ENCODE measurements around the gene MAVS.

Gene MAVS

GRCh38 chr20:3911956-3912355 lies 65.3 kb downstream of the MAVS start:
- H3K36me3 ChIP-seq (ENCODE audit: insufficient read depth, low read length) = peaks cover 38% of the 10 kb centered on the region

GRCh38 chr20:3914446-3914845 lies 67.8 kb downstream of the MAVS start:
- H3K9me3 ChIP-seq (ENCODE audit: control insufficient read depth, insufficient read depth, low read length) = no peaks in the 10 kb centered on the region
- H3K9ac ChIP-seq (ENCODE audit: low read depth, low read length) = no peak overlapping the region
- H3K36me3 ChIP-seq (ENCODE audit: insufficient read depth, low read length) = peaks cover 46% of the 10 kb centered on the region
- no peaks in the 10 kb centered on the region for H3K4me1 ChIP-seq (ENCODE audit: insufficient read depth, low read length)

More at GRCh38 chr20:3911956-3912355, 65.3 kb downstream of the MAVS start:
- Histone ChIP-seq H3K9me3 (ENCODE audit: control insufficient read depth, insufficient read depth, low read length) (no peaks in the 10 kb centered on the region), H3K4me1 (ENCODE audit: insufficient read depth, low read length) (no peaks in the 10 kb centered on the region), H3K9ac (ENCODE audit: low read depth, low read length) (no peak overlapping the region)

DNA sequence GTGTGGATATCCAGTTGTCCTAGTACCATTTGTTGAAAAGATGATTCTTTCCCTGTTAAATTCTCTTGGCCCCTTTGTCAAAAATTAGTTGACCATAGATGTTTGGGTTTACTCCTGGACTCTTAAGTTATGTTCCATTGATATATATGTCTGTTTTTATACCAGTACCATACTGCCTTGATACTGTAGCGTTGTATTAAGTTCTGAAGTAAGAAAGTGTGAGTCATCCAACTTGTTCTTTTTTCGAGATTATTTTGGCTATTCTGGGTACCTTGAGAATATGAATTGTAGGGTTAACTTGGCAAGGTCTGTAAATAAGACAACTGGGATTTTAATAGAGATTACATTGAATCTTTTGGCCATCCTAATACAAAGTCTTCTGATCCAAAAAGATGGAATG lies 69.1 kb downstream of the MAVS start:
- Histone ChIP-seq H3K9me3 (ENCODE audit: control insufficient read depth, insufficient read depth, low read length) (no peaks in the 10 kb centered on the region), H3K36me3 (ENCODE audit: insufficient read depth, low read length) (peaks cover 36% of the 10 kb centered on the region), H3K4me1 (ENCODE audit: insufficient read depth, low read length) (no peaks in the 10 kb centered on the region), H3K9ac (ENCODE audit: low read depth, low read length) (no peak overlapping the region)

DNA sequence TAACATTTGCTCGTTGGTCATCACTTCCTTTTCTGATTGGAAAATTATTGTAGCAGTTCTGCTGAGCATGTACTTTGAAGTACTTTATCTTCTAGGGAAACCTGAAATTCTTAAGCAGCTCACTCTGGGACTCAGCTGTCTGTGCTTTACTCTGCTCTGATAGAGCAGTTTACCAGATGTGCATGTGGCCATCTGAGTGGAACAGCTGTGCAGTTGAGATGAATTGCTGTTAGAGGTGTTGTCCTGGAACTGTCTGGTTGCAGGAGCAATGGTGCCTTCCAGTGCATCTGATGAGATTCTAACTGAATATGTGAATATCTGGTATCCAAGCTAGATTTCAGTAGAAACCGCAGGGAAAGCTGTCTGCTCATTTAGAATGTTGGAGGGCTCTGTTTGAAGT lies 69.7 kb downstream of the MAVS start:
- Histone ChIP-seq H3K9me3 (ENCODE audit: control insufficient read depth, insufficient read depth, low read length) (no peaks in the 10 kb centered on the region), H3K4me1 (ENCODE audit: insufficient read depth, low read length) (no peaks in the 10 kb centered on the region), H3K36me3 (ENCODE audit: insufficient read depth, low read length) (peaks cover 31% of the 10 kb centered on the region), H3K9ac (ENCODE audit: low read depth, low read length) (no peak overlapping the region)

DNA sequence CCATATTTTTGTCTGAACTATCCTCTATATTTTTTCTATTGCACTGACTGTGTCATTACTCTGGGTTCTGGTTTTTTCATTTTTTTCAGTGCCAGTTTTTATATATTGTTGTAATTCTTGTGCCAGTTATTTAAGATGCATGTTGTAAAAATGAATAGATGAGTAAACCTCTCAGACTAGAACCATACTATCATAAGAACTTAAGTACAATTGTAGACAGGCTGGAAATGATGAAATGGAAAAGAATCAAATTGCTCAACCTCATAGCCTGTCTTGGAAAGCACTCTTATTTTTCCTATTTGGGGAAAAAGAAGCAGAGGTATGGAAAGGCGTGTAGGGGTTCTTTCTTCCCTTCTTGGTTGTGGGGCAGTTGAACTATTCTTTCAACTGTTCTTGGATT lies 72.7 kb downstream of the MAVS start:
- Histone ChIP-seq H3K4me1 (ENCODE audit: insufficient read depth, low read length) (no peaks in the 10 kb centered on the region), H3K9me3 (ENCODE audit: control insufficient read depth, insufficient read depth, low read length) (no peaks in the 10 kb centered on the region), H3K9ac (ENCODE audit: low read depth, low read length) (no peak overlapping the region), H3K36me3 (ENCODE audit: insufficient read depth, low read length) (peaks cover 22% of the 10 kb centered on the region; the same call in 1 of the 2 replicates)

DNA sequence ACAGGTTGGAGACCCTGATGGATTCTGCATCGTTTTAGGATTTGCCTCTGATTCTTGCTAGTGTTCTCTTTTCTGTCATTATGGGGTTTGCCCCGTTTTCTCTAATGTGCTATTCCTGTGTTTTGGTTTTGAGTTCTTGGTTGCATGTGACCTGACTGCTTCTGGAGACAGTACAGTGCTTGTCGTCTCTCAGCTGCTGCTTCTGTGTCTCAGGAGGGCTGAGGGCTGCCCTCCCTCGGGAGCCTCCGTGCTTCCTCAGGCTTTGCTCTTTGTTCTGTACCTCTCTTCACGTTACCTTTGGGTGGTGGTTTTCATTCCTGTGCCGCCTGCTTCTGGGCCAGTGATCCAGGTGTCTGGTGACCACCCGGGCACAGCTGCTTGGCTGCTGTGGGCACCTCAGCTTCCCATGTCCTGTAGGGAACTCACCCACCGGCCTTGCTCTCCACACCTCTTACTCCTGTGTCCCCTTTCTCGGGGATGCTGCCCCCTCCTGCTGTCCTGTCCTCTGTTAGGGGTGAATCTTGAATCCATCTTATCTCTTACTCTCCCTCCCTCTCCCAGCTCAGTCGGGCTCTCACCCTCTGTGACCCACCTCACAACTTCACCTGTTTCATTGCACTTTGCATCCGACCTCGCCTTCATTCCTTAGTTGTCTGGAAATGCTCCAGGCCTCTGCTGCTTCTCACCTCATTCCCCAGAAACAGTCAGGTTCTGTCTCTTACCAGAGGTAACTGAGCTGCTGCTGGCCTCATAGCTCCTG lies 75.8 kb downstream of the MAVS start:
- peaks cover 18% of the 10 kb centered on the region; the same call in 1 of the 2 replicates for H3K36me3 ChIP-seq (ENCODE audit: insufficient read depth, low read length)
- H3K4me1 ChIP-seq (ENCODE audit: insufficient read depth, low read length) = peaks cover 5% of the 10 kb centered on the region; the same call in 1 of the 2 replicates
- no peak overlapping the region for H3K9ac ChIP-seq (ENCODE audit: low read depth, low read length)
- H3K9me3 ChIP-seq (ENCODE audit: control insufficient read depth, insufficient read depth, low read length) = no peaks in the 10 kb centered on the region

DNA sequence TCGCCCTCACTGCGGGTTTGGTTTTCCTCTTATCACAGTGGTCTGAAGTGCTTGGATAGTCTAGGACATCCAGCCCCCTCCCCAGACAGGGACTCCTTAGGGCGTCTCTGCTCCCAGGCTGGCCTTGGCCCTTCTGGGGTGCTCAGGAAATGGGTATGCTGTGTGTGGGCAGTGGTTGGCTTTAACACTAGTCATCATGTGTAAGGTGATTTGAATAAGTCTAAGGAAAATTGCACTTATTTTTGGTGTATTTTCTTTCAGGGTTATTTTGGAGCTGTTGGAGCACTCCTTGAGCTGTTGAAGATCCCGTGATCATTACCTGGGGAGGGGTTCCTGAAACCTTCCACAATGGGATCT lies 76.3 kb downstream of the MAVS start:
- H3K36me3 ChIP-seq (ENCODE audit: insufficient read depth, low read length) = peaks cover 16% of the 10 kb centered on the region; the same call in 1 of the 2 replicates
- peaks cover 5% of the 10 kb centered on the region; the same call in 1 of the 2 replicates for H3K4me1 ChIP-seq (ENCODE audit: insufficient read depth, low read length)
- H3K9me3 ChIP-seq (ENCODE audit: control insufficient read depth, insufficient read depth, low read length) = no peaks in the 10 kb centered on the region

DNA sequence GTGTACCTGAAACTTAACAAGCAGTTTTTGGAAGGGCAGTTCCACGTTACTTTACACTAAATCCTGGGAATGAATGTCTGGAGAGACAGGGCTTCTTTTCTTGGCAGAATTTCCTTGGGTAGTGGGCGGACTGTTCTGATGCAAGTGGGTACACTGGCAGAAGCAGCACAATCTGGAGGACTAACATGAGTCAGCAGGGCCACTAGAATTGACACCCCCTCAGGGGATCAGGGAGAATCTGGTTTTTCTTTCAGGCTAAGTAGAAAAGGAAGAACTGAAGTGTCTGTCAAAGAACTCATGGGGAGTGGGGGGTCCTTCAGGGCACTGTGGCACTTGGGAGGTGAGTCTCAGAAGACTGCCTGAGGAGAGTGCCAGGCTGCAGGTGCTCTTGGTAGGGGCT lies 77.2 kb downstream of the MAVS start:
- Histone ChIP-seq H3K36me3 (ENCODE audit: insufficient read depth, low read length) (0 out of 2 replicates have a peak, but pooled peaks cover 11% of the 10 kb centered on the region), H3K9me3 (ENCODE audit: control insufficient read depth, insufficient read depth, low read length) (no peaks in the 10 kb centered on the region), H3K9ac (ENCODE audit: low read depth, low read length) (no peak overlapping the region), H3K4me1 (ENCODE audit: insufficient read depth, low read length) (peaks cover 5% of the 10 kb centered on the region; the same call in 1 of the 2 replicates)

More for the DNA sequence above, 76.3 kb downstream of the MAVS start:
- H3K9ac ChIP-seq (ENCODE audit: low read depth, low read length) = no peak overlapping the region

DNA sequence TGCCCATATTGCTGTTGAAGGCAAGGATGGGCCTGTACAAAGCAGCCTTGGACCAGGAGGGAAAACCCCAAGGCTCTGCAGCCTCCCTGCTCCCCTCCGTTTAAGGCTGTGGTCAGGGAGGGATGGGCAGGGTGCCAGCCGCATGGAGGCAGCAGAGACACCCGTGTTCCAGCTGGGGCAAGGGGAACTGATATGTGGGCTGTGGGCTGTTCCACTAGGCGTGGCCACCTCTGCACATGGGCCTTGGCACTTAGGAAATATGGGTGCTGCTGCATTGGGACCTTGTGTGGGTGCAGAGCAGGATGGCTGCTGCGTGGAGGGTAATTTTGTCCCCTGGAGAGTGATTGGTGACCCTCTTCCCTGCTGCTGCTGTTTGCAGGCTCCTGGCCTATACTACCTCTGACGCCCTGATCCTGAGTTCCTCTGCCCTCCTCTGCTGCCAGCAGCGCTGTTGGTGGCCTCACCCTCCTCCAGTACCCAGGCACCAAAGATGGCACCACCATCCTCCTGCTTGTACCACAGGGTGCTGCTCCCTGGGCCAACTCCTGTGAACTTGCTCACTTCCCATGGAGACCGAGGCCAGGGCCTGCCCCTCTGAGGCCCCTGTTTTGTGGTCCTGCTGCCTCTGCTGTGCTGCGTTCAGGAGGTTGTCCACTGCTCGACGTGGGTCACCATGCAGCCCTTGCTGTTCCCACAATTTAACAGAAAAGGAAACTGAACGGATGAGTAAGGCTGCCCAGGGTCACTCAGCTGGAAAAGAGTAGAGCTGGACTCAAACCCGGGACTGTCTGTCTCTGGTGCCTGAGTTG lies 77.9 kb downstream of the MAVS start:
- peaks cover 5% of the 10 kb centered on the region; the same call in 1 of the 2 replicates for H3K4me1 ChIP-seq (ENCODE audit: insufficient read depth, low read length)
- no peak overlapping the region for H3K9ac ChIP-seq (ENCODE audit: low read depth, low read length)
- no peaks in the 10 kb centered on the region for H3K9me3 ChIP-seq (ENCODE audit: control insufficient read depth, insufficient read depth, low read length)
- H3K36me3 ChIP-seq (ENCODE audit: insufficient read depth, low read length) = 0 out of 2 replicates have a peak, but pooled peaks cover 11% of the 10 kb centered on the region

- no peaks in the 10 kb centered on the region for H3K9me3 ChIP-seq (ENCODE audit: control insufficient read depth, insufficient read depth, low read length)
- H3K4me1 ChIP-seq (ENCODE audit: insufficient read depth, low read length) = peaks cover 5% of the 10 kb centered on the region; the same call in 1 of the 2 replicates
- H3K36me3 ChIP-seq (ENCODE audit: insufficient read depth, low read length) = 0 out of 2 replicates have a peak, but pooled peaks cover 11% of the 10 kb centered on the region
- H3K9ac ChIP-seq (ENCODE audit: low read depth, low read length) = no peak overlapping the region
Measured at GRCh38 chr20:3925113-3925695, 78.6 kb downstream of the MAVS start.

All from ES-I3 (cell line).